DND-41 (cell line): ENCODE measurements around the gene DPP7.

ENCODE experiments used
- ATAC-seq: fragments of 200-7000 bp; cut with Tn5 transposase; 3 replicates; pipeline ENCODE4 v1.9.1; 2021; ENCODE audit warnings: low read depth; ENCODE audit not compliant: insufficient read depth
- DNase-seq: peaks from one replicate; pipeline ENCODE4 v3.0.0-alpha.2; 2020
- H2AFZ ChIP-seq: 2 replicates; pipeline ENCODE4 v1.6.0; 2012; ENCODE audit warnings: low read depth, low read length
- H3K27ac ChIP-seq: 2 replicates; pipeline ENCODE4 v1.5.1; 2012; ENCODE audit warnings: low read length, inconsistent platforms
- H3K27me3 ChIP-seq: fragments of 200-600 bp; sonication (generic); 2 replicates; pipeline ENCODE4 v1.6.0; 2012; ENCODE audit warnings: low read length, mild to moderate bottlenecking, inconsistent platforms; ENCODE audit not compliant: insufficient read depth, poor library complexity
- H3K36me3 ChIP-seq: 2 replicates; pipeline ENCODE4 v1.5.1; 2012; ENCODE audit warnings: low read length, inconsistent platforms; ENCODE audit not compliant: insufficient read depth
- H3K4me1 ChIP-seq: 2 replicates; pipeline ENCODE4 v1.5.1; 2012; ENCODE audit warnings: mild to moderate bottlenecking, low read length; ENCODE audit not compliant: insufficient read depth
- H3K4me2 ChIP-seq: 2 replicates; pipeline ENCODE4 v1.6.0; 2012; ENCODE audit warnings: mild to moderate bottlenecking, moderate library complexity, low read length, inconsistent platforms; ENCODE audit not compliant: insufficient read depth
- H3K4me3 ChIP-seq, 2 experiments: fragments of 200-600 bp in 1 of 2; shearing (Covaris generic) in 1 of 2; 2 replicates each; pipeline ENCODE4 v1.5.1; 2012 to 2016; ENCODE audit warnings: inconsistent platforms in 2 of 2, low read length in 2 of 2, mild to moderate bottlenecking in 2 of 2, low read depth in 1 of 2, moderate library complexity in 1 of 2
- H3K79me2 ChIP-seq: 2 replicates; pipeline ENCODE4 v1.6.0; 2012; ENCODE audit warnings: low read length, inconsistent platforms; ENCODE audit not compliant: insufficient read depth
- H3K9ac ChIP-seq: 2 replicates; pipeline ENCODE4 v1.6.0; 2012; ENCODE audit warnings: low read depth, mild to moderate bottlenecking, inconsistent platforms, low read length, moderate library complexity
- H3K9me3 ChIP-seq: 2 replicates; pipeline ENCODE4 v1.5.1; 2012; ENCODE audit warnings: low read length, moderate library complexity, mild to moderate bottlenecking, inconsistent platforms; ENCODE audit not compliant: insufficient read depth, severe bottlenecking
- H4K20me1 ChIP-seq: 2 replicates; pipeline ENCODE4 v1.6.0; 2012; ENCODE audit warnings: low read length; ENCODE audit not compliant: insufficient read depth
- CTCF ChIP-seq: IDR thresholded peaks from 2 replicates; pipeline ENCODE4 v1.5.1; 2012; ENCODE audit warnings: borderline replicate concordance, low read length, moderate library complexity, mild to moderate bottlenecking; ENCODE audit not compliant: poor library complexity, severe bottlenecking; ENCODE audit errors: extremely low read depth
- EZH2 ChIP-seq: IDR thresholded peaks from 3 replicates; pipeline ENCODE4 v1.6.1; 2012; ENCODE audit warnings: borderline replicate concordance, low read depth, mild to moderate bottlenecking, moderate library complexity, low read length, inconsistent platforms; ENCODE audit not compliant: severe bottlenecking

DPP7 gene

GRCh38 chr9:137083394-137084004 is 31.0 kb downstream of the DPP7 start:
- Histone ChIP-seq H3K79me2 (peaks cover 12% of the 10 kb centered on the region), H3K4me2 (no peak overlapping the region), H3K27me3 (no peaks in the 10 kb centered on the region), H3K27ac (no peak overlapping the region), H3K4me1 (peaks cover 22% of the 10 kb centered on the region), H3K9ac (no peak overlapping the region), H4K20me1 (no peaks in the 10 kb centered on the region), H3K4me3 (no peak overlapping the region), H3K36me3 (no peaks in the 10 kb centered on the region), H3K9me3 (no peaks in the 10 kb centered on the region), H2AFZ (no peak overlapping the region)
- no peak for TF ChIP-seq CTCF
- no peak for TF ChIP-seq EZH2
- DNase-seq = no peak
- no peak for ATAC-seq

- H3K9ac ChIP-seq = no peak overlapping the region
- DNase-seq = no peak
- no peak overlapping the region for H3K4me3 ChIP-seq
- H3K27ac ChIP-seq = no peak overlapping the region
- no peaks in the 10 kb centered on the region for H3K27me3 ChIP-seq
- no peaks in the 10 kb centered on the region for H4K20me1 ChIP-seq
- H3K4me2 ChIP-seq = no peak overlapping the region
- H3K36me3 ChIP-seq = no peaks in the 10 kb centered on the region
- H3K79me2 ChIP-seq = peaks cover 9% of the 10 kb centered on the region
- no peak overlapping the region for H2AFZ ChIP-seq
- TF ChIP-seq EZH2 (no peak), CTCF (no peak)
- H3K4me1 ChIP-seq = peaks cover 16% of the 10 kb centered on the region
- H3K9me3 ChIP-seq = no peaks in the 10 kb centered on the region
- ATAC-seq = no peak
Observed at GRCh38 chr9:137082925-137083290, 31.6 kb downstream of the DPP7 start.

GRCh38 chr9:137082222-137082924 is 32.2 kb downstream of the DPP7 start:
- DNase-seq = no peak
- H3K4me3 ChIP-seq = no peak overlapping the region
- H3K27me3 ChIP-seq = no peaks in the 10 kb centered on the region
- H3K9me3 ChIP-seq = no peaks in the 10 kb centered on the region
- no peak for TF ChIP-seq CTCF
- TF ChIP-seq EZH2 = no peak
- no peaks in the 10 kb centered on the region for H4K20me1 ChIP-seq
- no peaks in the 10 kb centered on the region for H3K36me3 ChIP-seq
- no peak overlapping the region for H3K4me2 ChIP-seq
- H3K79me2 ChIP-seq = peaks cover 4% of the 10 kb centered on the region
- H3K4me1 ChIP-seq = peaks cover 10% of the 10 kb centered on the region
- ATAC-seq = no peak
- H2AFZ ChIP-seq = no peak overlapping the region
- H3K9ac ChIP-seq = no peak overlapping the region
- no peak overlapping the region for H3K27ac ChIP-seq
